Caco-2 (cell line): ENCODE data around the gene PHACTR1. TPM values are rescaled to one million over a fixed set of nuclear protein-coding genes. Genes with fewer than 3 reads are reported as not detected.

ENCODE experiments used
- BruUV-seq: library from RNA; stranded (reverse); fragments of 400-500 nt; replicated peaks from 2 replicates; lab custom pipeline; 2021; lab: Mats Ljungman, UMichigan
- CTCF ChIA-PET: fragments of 300-600 bp; sonication (Branson Sonifier 250); formaldehyde crosslinking; loops from one replicate; lab custom pipeline; 2022; ENCODE audit warnings: antibody characterized with exemption; lab: Charles Lee
- POLR2A ChIA-PET: fragments of 300-600 bp; sonication (Branson Sonifier 250); formaldehyde crosslinking; loops from one replicate; lab custom pipeline; 2022; ENCODE audit warnings: antibody characterized with exemption; lab: Charles Lee
- DNase-seq, 2 experiments: peaks; one replicate each; pipeline versions ENCODE4 v3.0.0 to v3.0.0-alpha.2; 2020 to 2022
- H3K27me3 ChIP-seq: replicated peaks from 2 replicates; pipeline ENCODE4 v1.6.0; 2011; ENCODE audit warnings: low read length; ENCODE audit not compliant: control insufficient read depth, insufficient read depth
- H3K36me3 ChIP-seq: 2 replicates; pipeline ENCODE4 v1.5.1; 2011; ENCODE audit warnings: low read length; ENCODE audit not compliant: control insufficient read depth, insufficient read depth
- H3K4me1 ChIP-seq: fragments of 250-450 bp; sonication (Bioruptor Pico); 2 replicates; pipeline ENCODE4 v1.5.1; 2020; ENCODE audit warnings: mild to moderate bottlenecking
- H3K4me3 ChIP-seq: 2 replicates; pipeline ENCODE4 v1.5.1; 2011; ENCODE audit warnings: low read depth, mild to moderate bottlenecking, control low read depth, low read length
- H3K9me3 ChIP-seq: fragments of 250-450 bp; sonication (Bioruptor Pico); 2 replicates; pipeline ENCODE4 v1.5.1; 2020; ENCODE audit warnings: mild to moderate bottlenecking, moderate library complexity
- H3K27ac Mint-ChIP-seq: one replicate; pipeline ENCODE4 v1.8.0; 2022; ENCODE audit warnings: mixed read lengths; ENCODE audit not compliant: unreplicated experiment
- H3K27me3 Mint-ChIP-seq: one replicate; pipeline ENCODE4 v1.8.0; 2022; ENCODE audit warnings: mixed read lengths; ENCODE audit not compliant: insufficient read depth, unreplicated experiment
- H3K36me3 Mint-ChIP-seq: one replicate; pipeline ENCODE4 v1.8.0; 2022; ENCODE audit warnings: mild to moderate bottlenecking, mixed read lengths; ENCODE audit not compliant: insufficient read depth, unreplicated experiment
- H3K4me1 Mint-ChIP-seq: one replicate; pipeline ENCODE4 v1.8.0; 2022; ENCODE audit warnings: low read depth, mixed read lengths; ENCODE audit not compliant: unreplicated experiment
- H3K4me3 Mint-ChIP-seq: one replicate; pipeline ENCODE4 v1.8.0; 2022; ENCODE audit warnings: mild to moderate bottlenecking, moderate library complexity, mixed read lengths; ENCODE audit not compliant: unreplicated experiment
- H3K9me3 Mint-ChIP-seq: one replicate; pipeline ENCODE4 v1.8.0; 2022; ENCODE audit warnings: mixed read lengths; ENCODE audit not compliant: unreplicated experiment
- intact Hi-C: fragments of 100-400 bp; cut with micrococcal nuclease; formaldehyde crosslinking; loops from one replicate; pipeline ENCODE4 v1.10.0; 2022; ENCODE audit not compliant: unreplicated experiment
- total RNA-seq: library from RNA; stranded (reverse); gene quantifications from 2 replicates; pipeline ENCODE4 v1.2.3, GENCODE V29; 2022
- TF ChIP-seq, protein P1 (sequence below), 2 experiments: fragments of 200-600 bp in 1 of 2; IDR thresholded peaks; 1 replicate in 1 of 2; 2 replicates in 1 of 2; pipeline versions ENCODE4 v1.5.1 to v1.8.0; 2011 to 2022; ENCODE audit warnings: antibody characterized with exemption in 1 of 2, control low read depth in 1 of 2, inconsistent platforms in 1 of 2, low read depth in 1 of 2, low read length in 1 of 2, mild to moderate bottlenecking in 1 of 2, moderate library complexity in 1 of 2; ENCODE audit not compliant: insufficient read depth in 1 of 2, severe bottlenecking in 1 of 2, unreplicated experiment in 1 of 2

Gene PHACTR1
- total RNA-seq, 1 experiment from 2014 or later = 0.41 TPM

DNA sequence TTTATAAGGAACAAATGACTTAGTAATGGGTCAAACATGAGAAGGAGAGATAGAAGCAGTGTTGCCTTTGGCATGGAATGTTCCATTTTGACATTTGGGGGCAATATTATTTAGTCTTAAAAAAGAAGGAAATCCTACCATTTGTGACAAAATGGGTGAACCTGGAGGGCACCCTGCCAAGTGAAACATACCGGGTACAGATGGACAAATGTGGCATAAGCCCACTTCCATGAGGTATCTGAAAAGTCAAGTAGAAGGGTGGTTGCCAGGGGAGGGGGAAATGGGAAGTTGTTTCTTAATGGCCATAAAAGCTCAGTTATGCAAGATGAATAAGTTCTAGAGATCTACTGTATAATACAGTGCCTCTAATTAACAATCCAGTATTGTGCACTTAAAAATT lies 342.5 kb downstream of the PHACTR1 start:
- Histone ChIP-seq H3K4me3 (no peak overlapping the region), H3K9me3 (no peaks in the 10 kb centered on the region), H3K36me3 (no peaks in the 10 kb centered on the region), H3K27me3 (no peaks in the 10 kb centered on the region), H3K4me1 (no peaks in the 10 kb centered on the region)
- CTCF ChIA-PET = no interaction called here
- BruUV-seq = no TSS peak
- Mint-ChIP-seq H3K4me1 (no peaks in the 10 kb centered on the region), H3K36me3 (no peaks in the 10 kb centered on the region), H3K9me3 (no peaks in the 10 kb centered on the region), H3K27ac (no peak overlapping the region), H3K27me3 (peaks cover 7% of the 10 kb centered on the region), H3K4me3 (no peak overlapping the region)
- TF ChIP-seq, protein P1, sequence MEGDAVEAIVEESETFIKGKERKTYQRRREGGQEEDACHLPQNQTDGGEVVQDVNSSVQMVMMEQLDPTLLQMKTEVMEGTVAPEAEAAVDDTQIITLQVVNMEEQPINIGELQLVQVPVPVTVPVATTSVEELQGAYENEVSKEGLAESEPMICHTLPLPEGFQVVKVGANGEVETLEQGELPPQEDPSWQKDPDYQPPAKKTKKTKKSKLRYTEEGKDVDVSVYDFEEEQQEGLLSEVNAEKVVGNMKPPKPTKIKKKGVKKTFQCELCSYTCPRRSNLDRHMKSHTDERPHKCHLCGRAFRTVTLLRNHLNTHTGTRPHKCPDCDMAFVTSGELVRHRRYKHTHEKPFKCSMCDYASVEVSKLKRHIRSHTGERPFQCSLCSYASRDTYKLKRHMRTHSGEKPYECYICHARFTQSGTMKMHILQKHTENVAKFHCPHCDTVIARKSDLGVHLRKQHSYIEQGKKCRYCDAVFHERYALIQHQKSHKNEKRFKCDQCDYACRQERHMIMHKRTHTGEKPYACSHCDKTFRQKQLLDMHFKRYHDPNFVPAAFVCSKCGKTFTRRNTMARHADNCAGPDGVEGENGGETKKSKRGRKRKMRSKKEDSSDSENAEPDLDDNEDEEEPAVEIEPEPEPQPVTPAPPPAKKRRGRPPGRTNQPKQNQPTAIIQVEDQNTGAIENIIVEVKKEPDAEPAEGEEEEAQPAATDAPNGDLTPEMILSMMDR (IDR thresholded peaks at IDR 0.05; ENCODE audit: insufficient read depth in 1 of 2, low read depth in 1 of 2, low read length in 1 of 2, severe bottlenecking in 1 of 2, unreplicated experiment in 1 of 2) = no peak
- DNase-seq = no peak
- POLR2A ChIA-PET = no interaction called here
- intact Hi-C loops = no loop called here

DNA sequence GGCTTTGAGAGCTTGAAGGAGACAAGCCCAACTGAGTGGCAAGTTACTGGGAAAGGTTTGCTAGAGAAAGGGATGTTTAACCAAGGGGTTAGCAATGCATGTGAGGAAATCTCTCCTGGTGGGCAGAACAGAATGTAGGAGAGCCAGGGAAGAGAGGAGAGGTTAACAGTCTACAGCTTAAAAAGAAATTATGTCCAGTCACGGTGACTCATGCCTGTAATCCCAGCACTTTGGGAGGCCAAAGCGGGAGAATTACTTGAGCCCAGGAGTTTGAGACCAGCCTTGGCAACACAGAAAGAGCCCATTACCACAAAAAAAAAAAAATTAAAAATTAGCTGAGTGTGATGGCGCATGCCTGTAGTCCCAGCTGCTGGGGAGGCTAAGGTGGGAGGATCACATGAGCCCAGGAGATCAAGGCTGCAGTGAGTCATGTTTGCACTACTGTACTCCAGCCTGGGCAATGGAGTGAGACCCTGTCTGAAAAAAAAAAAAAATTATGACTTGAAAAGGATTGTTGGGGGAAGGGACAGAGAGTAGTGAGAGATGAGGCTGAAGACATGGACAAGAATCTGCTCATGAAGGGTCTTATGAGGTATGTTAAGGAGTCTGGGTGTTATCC lies 346.8 kb downstream of the PHACTR1 start:
- ChIA-PET POLR2A (no interaction called here), CTCF (no interaction called here)
- TF ChIP-seq, protein P1 (IDR thresholded peaks at IDR 0.05; ENCODE audit: insufficient read depth in 1 of 2, low read depth in 1 of 2, low read length in 1 of 2, severe bottlenecking in 1 of 2, unreplicated experiment in 1 of 2) = no peak
- Histone ChIP-seq H3K4me1 (no peaks in the 10 kb centered on the region), H3K27me3 (no peaks in the 10 kb centered on the region), H3K9me3 (no peaks in the 10 kb centered on the region), H3K4me3 (no peak overlapping the region), H3K36me3 (no peaks in the 10 kb centered on the region)
- Mint-ChIP-seq H3K4me1 (no peaks in the 10 kb centered on the region), H3K36me3 (no peaks in the 10 kb centered on the region), H3K27me3 (no peaks in the 10 kb centered on the region), H3K4me3 (no peak overlapping the region), H3K27ac (no peak overlapping the region), H3K9me3 (no peaks in the 10 kb centered on the region)
- DNase-seq = no peak
- BruUV-seq = no TSS peak
- intact Hi-C loops = no loop called here

DNA sequence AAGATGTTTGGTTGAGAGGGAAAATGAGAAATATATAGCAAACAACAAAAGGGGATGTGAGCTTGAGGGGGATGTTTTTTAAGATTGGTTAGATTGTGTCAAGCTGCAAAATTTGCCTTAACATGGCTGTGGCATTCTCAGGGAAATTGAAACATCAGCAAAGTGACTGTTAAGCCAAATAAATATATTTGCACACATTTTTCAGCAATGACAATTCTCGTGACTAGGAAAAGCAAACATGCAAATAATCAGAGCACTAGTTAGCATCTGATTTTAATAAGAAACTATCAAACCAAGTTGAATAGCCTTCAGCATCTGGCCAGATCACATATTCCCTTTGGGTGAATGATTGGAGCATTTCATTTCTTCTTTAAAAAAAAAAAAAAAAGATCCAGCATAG lies 349.0 kb downstream of the PHACTR1 start:
- H3K27me3 Mint-ChIP-seq = peaks cover 5% of the 10 kb centered on the region
- ChIA-PET POLR2A (no interaction called here), CTCF (no interaction called here)
- no peaks in the 10 kb centered on the region for H3K36me3 Mint-ChIP-seq
- H3K4me3 Mint-ChIP-seq = no peak overlapping the region
- Histone ChIP-seq H3K27me3 (no peaks in the 10 kb centered on the region), H3K9me3 (no peaks in the 10 kb centered on the region), H3K36me3 (no peaks in the 10 kb centered on the region), H3K4me1 (no peaks in the 10 kb centered on the region), H3K4me3 (no peak overlapping the region)
- H3K4me1 Mint-ChIP-seq = no peaks in the 10 kb centered on the region
- TF ChIP-seq, protein P1 (IDR thresholded peaks at IDR 0.05; ENCODE audit: insufficient read depth in 1 of 2, low read depth in 1 of 2, low read length in 1 of 2, severe bottlenecking in 1 of 2, unreplicated experiment in 1 of 2) = no peak
- BruUV-seq = no TSS peak
- H3K9me3 Mint-ChIP-seq = no peaks in the 10 kb centered on the region
- H3K27ac Mint-ChIP-seq = no peak overlapping the region
- DNase-seq = no peak
- intact Hi-C loops = no loop called here
